Endothelial cell of umbilical vein (primary cell): Measurements from ENCODE around the gene SCAPER. TPM values are rescaled to one million over a fixed set of nuclear protein-coding genes. Genes with fewer than 3 reads are reported as not detected.
"Not testable (repeated sequence)": the region's sequence is repeated elsewhere in the genome, so short reads cannot be mapped to it uniquely, and the experiment has no call there.

Experiments used
- BruUV-seq: library from RNA; stranded (reverse); fragments of 400-500 nt; replicated peaks from 2 replicates; lab custom pipeline; 2021; lab: Mats Ljungman, UMichigan
- CTCF ChIA-PET: fragments of 300-600, 350-600 bp; sonication (Branson Sonifier 250); formaldehyde crosslinking; loops from one replicate; lab custom pipeline; 2021; ENCODE audit warnings: antibody characterized with exemption, inconsistent platforms; lab: Charles Lee
- POLR2A ChIA-PET: fragments of 300-600, 350-600 bp; sonication (Branson Sonifier 250); formaldehyde crosslinking; loops from one replicate; lab custom pipeline; 2021; ENCODE audit warnings: antibody characterized with exemption, inconsistent platforms; lab: Charles Lee
- DNase-seq: peaks from one replicate; pipeline ENCODE4 v3.0.0-alpha.2; 2011; ENCODE audit warnings: low read depth, low spot score
- FAIRE-seq: peaks from 2 replicates; lab custom pipeline; 2011; peaks lifted over from hg19 to GRCh38; lab: Jason Lieb, UNC
- H2AFZ ChIP-seq: 2 replicates; pipeline ENCODE4 v1.6.0; 2012; ENCODE audit warnings: low read depth, low read length, control low read depth, inconsistent platforms
- H3K27ac ChIP-seq: 2 replicates; pipeline ENCODE4 v1.5.1; 2011; ENCODE audit warnings: low read depth, mild to moderate bottlenecking, control low read depth, low read length, moderate library complexity; ENCODE audit not compliant: insufficient read depth
- H3K27me3 ChIP-seq, 2 experiments: 2 replicates each; pipeline versions ENCODE4 v1.6.0 to v1.6.1; 2011; ENCODE audit warnings: low read length in 2 of 2, mixed read lengths in 1 of 2; ENCODE audit not compliant: control insufficient read depth in 2 of 2, insufficient read depth in 2 of 2
- H3K36me3 ChIP-seq, 2 experiments: 2 replicates in 1 of 2; 3 replicates in 1 of 2; pipeline ENCODE4 v1.5.1; 2011; ENCODE audit warnings: low read length in 2 of 2, mild to moderate bottlenecking in 1 of 2, moderate library complexity in 1 of 2; ENCODE audit not compliant: control insufficient read depth in 2 of 2, insufficient read depth in 2 of 2; ENCODE audit errors: extremely low read depth in 1 of 2
- H3K4me1 ChIP-seq: 3 replicates; pipeline ENCODE4 v1.5.1; 2011; ENCODE audit warnings: mild to moderate bottlenecking, low read length; ENCODE audit not compliant: control insufficient read depth, insufficient read depth; ENCODE audit errors: extremely low read depth
- H3K4me2 ChIP-seq: 2 replicates; pipeline ENCODE4 v1.6.1; 2011; ENCODE audit warnings: low read length, control low read depth, mixed read lengths; ENCODE audit not compliant: insufficient read depth
- H3K4me3 ChIP-seq, 3 experiments: fragments of 200-600 bp in 1 of 3; sonication (generic), shearing (Covaris generic) in 1 of 3; replicated peaks in 1 of 3; 2 replicates each; pipeline ENCODE4 v1.5.1; 2011 to 2016; ENCODE audit warnings: control low read depth in 3 of 3, low read length in 3 of 3, mild to moderate bottlenecking in 2 of 3, inconsistent platforms in 1 of 3, low read depth in 1 of 3, moderate library complexity in 1 of 3; ENCODE audit not compliant: insufficient read depth in 1 of 3
- H3K79me2 ChIP-seq: 2 replicates; pipeline ENCODE4 v1.6.0; 2012; ENCODE audit warnings: low read length, inconsistent platforms; ENCODE audit not compliant: control insufficient read depth, insufficient read depth
- H3K9ac ChIP-seq: replicated peaks from 2 replicates; pipeline ENCODE3; 2011; ENCODE audit warnings: low read length, control low read depth; ENCODE audit not compliant: insufficient read depth; ENCODE audit errors: extremely low read depth
- H3K9me1 ChIP-seq: replicated peaks from 3 replicates; pipeline ENCODE4 v1.6.0; 2011; ENCODE audit warnings: mild to moderate bottlenecking, low read length; ENCODE audit not compliant: control insufficient read depth, insufficient read depth; ENCODE audit errors: extremely low read depth
- H3K9me3 ChIP-seq: replicated peaks from 2 replicates; pipeline ENCODE4 v1.5.1; 2012; ENCODE audit warnings: low read length, inconsistent platforms; ENCODE audit not compliant: control insufficient read depth, insufficient read depth
- H4K20me1 ChIP-seq: replicated peaks from 2 replicates; pipeline ENCODE3; 2011; ENCODE audit warnings: mild to moderate bottlenecking, low read length; ENCODE audit not compliant: control insufficient read depth, insufficient read depth; ENCODE audit errors: extremely low read depth
- CTCF ChIP-seq, 2 donors: IDR thresholded peaks; 1 replicate in 1 of 2; 2 replicates in 1 of 2; pipeline ENCODE4 v1.5.1; 2011; ENCODE audit warnings: low read length in 2 of 2, mild to moderate bottlenecking in 2 of 2, moderate library complexity in 2 of 2, control low read depth in 1 of 2, inconsistent platforms in 1 of 2, low read depth in 1 of 2; ENCODE audit not compliant: insufficient read depth in 1 of 2; ENCODE audit errors: extremely low read depth in 1 of 2
- EZH2 ChIP-seq: IDR thresholded peaks from 2 replicates; pipeline ENCODE4 v1.6.1; 2012; ENCODE audit warnings: borderline replicate concordance, low read depth, mild to moderate bottlenecking, moderate library complexity, low read length, inconsistent platforms; ENCODE audit not compliant: severe bottlenecking
- FOS ChIP-seq: IDR thresholded peaks from 2 replicates; pipeline ENCODE4 v1.6.1; 2011; ENCODE audit warnings: mild to moderate bottlenecking, low read length, moderate library complexity, borderline replicate concordance; ENCODE audit not compliant: insufficient read depth
- GATA2 ChIP-seq: IDR thresholded peaks from 2 replicates; pipeline ENCODE4 v1.7.0; 2011; ENCODE audit warnings: low read depth, mild to moderate bottlenecking, moderate library complexity, mixed read lengths, low read length; ENCODE audit not compliant: insufficient read length, insufficient read depth
- JUN ChIP-seq: IDR thresholded peaks from 2 replicates; pipeline ENCODE4 v1.6.1; 2011; ENCODE audit warnings: borderline replicate concordance, low read depth; ENCODE audit not compliant: insufficient read length, insufficient read depth
- MAX ChIP-seq: IDR thresholded peaks from 2 replicates; pipeline ENCODE4 v1.6.1; 2011; ENCODE audit not compliant: insufficient read depth, insufficient read length
- MYC ChIP-seq: IDR thresholded peaks from one replicate; pipeline ENCODE4 v1.6.1; 2011; ENCODE audit warnings: mild to moderate bottlenecking, low read depth, low read length
- POLR2A ChIP-seq: IDR thresholded peaks from 2 replicates; pipeline ENCODE4 v1.6.1; 2012; ENCODE audit warnings: low read depth, mild to moderate bottlenecking, control low read depth, low read length
- POLR2AphosphoS5 ChIP-seq: IDR thresholded peaks from 2 replicates; pipeline ENCODE4 v1.6.1; 2012; ENCODE audit warnings: low read depth, mild to moderate bottlenecking, control low read depth, low read length, moderate library complexity; ENCODE audit not compliant: insufficient read depth
- dilution Hi-C: fragments of 300-500 bp; cut with MboI; formaldehyde crosslinking; loops from one replicate; pipeline ENCODE4 v1.15.0; 2019; ENCODE audit warnings: low sequenced_read_pairs; ENCODE audit not compliant: extremely low pct_ligation_motif_present
- intact Hi-C: fragments of 100-400 bp; cut with micrococcal nuclease; formaldehyde crosslinking; loops from one replicate; pipeline ENCODE4 v1.10.0; 2022
- polyA plus RNA-seq, 4 experiments: library from polyadenylated mRNA; depleted of rRNA in 3 of 4; stranded (reverse) in 3 of 4; unstranded in 1 of 4; fragments of >200 nt; gene quantifications; 2 replicates each; pipeline versions ENCODE4 v1.2.1 to v1.2.3, GENCODE V29; 2011 to 2012; ENCODE audit warnings: missing spikeins in 1 of 4
- total RNA-seq: library from RNA; stranded (reverse); gene quantifications from 2 replicates; pipeline ENCODE4 v1.2.3, GENCODE V29; 2021

Gene SCAPER
- total and polyA plus RNA-seq, 2 donors (not counting 3 experiments of a cell fraction or from before 2014, with no cell fraction given), result 2.7 to 12.7 TPM

- H3K36me3 ChIP-seq, result no peaks in the 10 kb centered on the region
- H3K4me2 ChIP-seq, result no peak overlapping the region
- no peak for DNase-seq
- no peak for TF ChIP-seq JUN
- TF ChIP-seq POLR2A, result no peak
- TF ChIP-seq GATA2, result no peak
- TF ChIP-seq MAX, result no peak
- TF ChIP-seq EZH2, result no peak
- TF ChIP-seq FOS, result no peak
- TF ChIP-seq POLR2AphosphoS5, result no peak
- TF ChIP-seq MYC, result no peak
- TF ChIP-seq CTCF (IDR thresholded peaks at IDR 0.05; ENCODE audit: extremely low read depth in 1 of 2, insufficient read depth in 1 of 2, low read depth in 1 of 2, low read length in 2 of 2), result no peak
- H3K4me1 ChIP-seq, result no peaks in the 10 kb centered on the region
- no peak overlapping the region for H2AFZ ChIP-seq
- H3K9ac ChIP-seq, result no peak overlapping the region
- no peak overlapping the region for H3K4me3 ChIP-seq
- no peaks in the 10 kb centered on the region for H3K27me3 ChIP-seq
- no peaks in the 10 kb centered on the region for H3K9me1 ChIP-seq
- no peak overlapping the region for H3K27ac ChIP-seq
- no peaks in the 10 kb centered on the region for H3K9me3 ChIP-seq
- ChIA-PET CTCF (interaction anchor here (0.8 to 1.5 kb wide), 2 partner anchors 10 to 493 kb away, joined by 3 to 5 read pairs; no protein-coding TSS in a partner anchor), POLR2A (no interaction called here)
- intact Hi-C loops (no loop called here), dilution Hi-C loops (no loop called here)
- no TSS peak for BruUV-seq
- H4K20me1 ChIP-seq, result no peaks in the 10 kb centered on the region
- no peaks in the 10 kb centered on the region for H3K79me2 ChIP-seq
- FAIRE-seq, result no peak
Observed at GRCh38 chr15:76823303-76823702, 81.8 kb downstream of the SCAPER start.

- FAIRE-seq, H3K4me1 ChIP-seq, H4K20me1 ChIP-seq, H3K4me2 ChIP-seq, H3K27ac ChIP-seq, intact Hi-C loops, DNase-seq, H3K4me3 ChIP-seq, BruUV-seq, H3K9me1 ChIP-seq, H2AFZ ChIP-seq, POLR2A ChIA-PET, H3K79me2 ChIP-seq, H3K9ac ChIP-seq, H3K36me3 ChIP-seq, H3K27me3 ChIP-seq, H3K9me3 ChIP-seq, dilution Hi-C loops: not testable (repeated sequence)
- CTCF ChIA-PET, result interaction anchor here (1.4 kb wide), 1 partner anchor 10 kb away, joined by 4 read pairs; no protein-coding TSS in a partner anchor
Observed at GRCh38 chr15:76818926-76819325, 86.2 kb downstream of the SCAPER start.
